Epithelial cell of esophagus (primary cell): ENCODE measurements around the gene CHPF.

Source experiments
- DNase-seq: peaks from one replicate; pipeline ENCODE4 v3.0.0; 2010; ENCODE audit warnings: low read depth
- H3K4me3 ChIP-seq: 2 replicates; pipeline ENCODE4 v1.5.1; 2011; ENCODE audit warnings: mild to moderate bottlenecking, low read length, control low read depth
- CTCF ChIP-seq: IDR thresholded peaks from 2 replicates; pipeline ENCODE4 v1.5.1; 2011; ENCODE audit warnings: low read depth, mild to moderate bottlenecking, low read length, control low read depth, inconsistent platforms; ENCODE audit not compliant: insufficient read depth; ENCODE audit errors: missing control alignments

Gene CHPF

DNA sequence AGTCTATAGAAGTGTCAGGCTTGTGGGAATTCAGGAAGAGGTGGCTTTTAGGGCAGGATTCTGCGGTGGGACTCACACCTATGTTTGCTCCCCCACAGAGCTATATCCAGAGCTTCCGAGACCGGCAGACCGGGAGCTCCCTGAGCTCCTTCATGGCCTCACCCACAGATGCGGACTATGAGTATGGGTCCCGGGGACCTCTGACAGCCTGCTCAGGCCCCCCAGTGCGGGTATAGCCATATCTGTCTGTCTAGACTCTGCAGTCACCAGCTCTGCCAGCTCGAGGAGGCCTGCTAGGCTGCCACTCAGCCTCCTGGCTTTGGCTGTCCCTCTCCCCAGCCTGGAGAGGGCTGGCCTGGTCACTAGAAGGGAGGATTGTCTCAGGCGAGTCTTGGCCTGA lies 6.0 kb upstream of the CHPF start:
- no peak for DNase-seq
- no peak for TF ChIP-seq CTCF
- H3K4me3 ChIP-seq, result no peak overlapping the region

DNA sequence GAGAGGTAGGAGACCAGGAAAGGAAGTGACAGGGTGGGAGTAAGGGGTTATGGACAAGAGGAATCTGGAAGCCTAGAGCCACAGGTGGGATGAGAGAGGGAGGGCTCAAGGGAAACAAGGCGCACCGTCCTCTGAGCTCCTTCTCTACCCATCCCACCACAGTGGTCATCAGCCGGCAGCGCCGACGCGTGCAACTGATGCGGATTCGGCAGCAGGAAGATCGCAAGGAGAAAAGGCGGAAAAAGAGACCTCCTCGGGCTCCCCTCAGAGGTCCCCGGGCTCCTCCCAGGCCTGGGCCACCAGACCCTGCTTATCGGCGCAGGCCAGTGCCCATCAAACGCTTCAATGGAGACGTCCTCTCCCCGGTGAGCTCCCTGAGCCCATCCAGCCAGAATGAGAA lies 5.4 kb upstream of the CHPF start:
- DNase-seq, result no peak
- no peak for TF ChIP-seq CTCF
- H3K4me3 ChIP-seq, result no peak overlapping the region

DNA sequence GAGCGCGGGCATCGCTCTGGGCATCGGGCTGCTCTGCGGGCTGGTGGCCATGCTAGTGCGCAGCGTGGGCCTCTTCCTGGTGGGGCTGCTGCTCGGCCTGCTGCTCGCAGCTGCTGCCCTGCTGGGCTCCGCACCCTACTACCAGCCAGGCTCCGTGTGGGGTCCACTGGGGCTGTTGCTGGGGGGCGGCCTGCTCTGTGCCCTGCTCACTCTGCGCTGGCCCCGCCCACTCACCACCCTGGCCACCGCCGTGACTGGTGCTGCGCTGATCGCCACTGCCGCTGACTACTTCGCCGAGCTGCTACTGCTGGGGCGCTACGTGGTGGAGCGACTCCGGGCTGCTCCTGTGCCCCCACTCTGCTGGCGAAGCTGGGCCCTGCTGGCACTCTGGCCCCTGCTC lies 4.0 kb upstream of the CHPF start:
- DNase-seq, result no peak
- H3K4me3 ChIP-seq, result no peak overlapping the region
- TF ChIP-seq CTCF, result no peak

DNA sequence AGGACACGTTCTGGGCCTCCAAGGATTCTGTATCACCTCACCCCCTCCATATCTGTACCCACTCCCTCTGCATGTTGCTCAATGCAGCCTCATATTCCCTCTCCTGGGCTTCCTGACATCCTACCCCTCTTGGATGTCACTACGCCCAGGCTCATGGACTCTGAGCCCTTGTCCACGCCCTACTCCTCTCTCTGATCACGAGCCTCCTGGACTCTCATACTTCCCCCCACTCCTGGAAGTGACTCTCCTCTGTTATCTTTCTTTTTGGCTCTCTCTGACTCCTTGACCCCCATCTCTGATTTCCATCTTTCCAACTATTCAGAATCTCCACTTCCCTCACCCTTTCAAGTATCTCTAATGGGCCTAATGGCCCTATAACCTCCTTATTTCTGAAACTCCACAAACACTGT lies 2.3 kb upstream of the CHPF start:
- DNase-seq, result no peak
- TF ChIP-seq CTCF, result no peak
- no peak overlapping the region for H3K4me3 ChIP-seq

DNA sequence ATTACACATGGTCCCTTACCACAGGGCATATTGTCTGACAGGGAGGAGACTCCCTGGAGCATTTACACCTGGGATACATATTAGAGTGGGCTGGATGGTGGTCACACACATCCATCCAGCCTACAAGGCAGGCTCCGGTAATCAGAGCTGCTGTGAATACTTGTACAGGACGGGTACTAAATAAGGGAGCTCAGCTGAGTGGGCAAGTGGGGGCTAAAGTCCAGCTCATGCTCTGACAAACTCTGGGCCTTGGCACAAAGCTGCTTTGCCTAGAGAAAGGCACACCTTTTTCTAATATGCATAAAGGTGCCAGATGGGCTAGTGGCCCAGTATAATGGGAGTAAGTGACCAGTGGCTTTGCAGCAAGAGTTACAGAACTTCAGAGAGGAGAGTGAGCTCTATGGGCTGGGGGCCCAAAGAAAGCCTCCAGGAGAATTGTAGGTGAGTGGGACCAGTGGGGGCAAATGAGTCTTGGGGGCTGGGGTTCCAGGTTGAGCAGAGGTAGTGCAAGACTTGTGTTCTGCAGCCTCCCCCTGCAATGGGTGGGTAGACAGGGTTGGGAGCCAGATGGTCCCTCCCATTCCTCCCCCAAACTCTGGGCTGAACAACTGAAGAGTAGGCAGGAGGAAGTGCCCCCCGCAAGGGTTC lies 1.8 kb upstream of the CHPF start:
- no peak overlapping the region for H3K4me3 ChIP-seq
- no peak for DNase-seq
- no peak for TF ChIP-seq CTCF

DNA sequence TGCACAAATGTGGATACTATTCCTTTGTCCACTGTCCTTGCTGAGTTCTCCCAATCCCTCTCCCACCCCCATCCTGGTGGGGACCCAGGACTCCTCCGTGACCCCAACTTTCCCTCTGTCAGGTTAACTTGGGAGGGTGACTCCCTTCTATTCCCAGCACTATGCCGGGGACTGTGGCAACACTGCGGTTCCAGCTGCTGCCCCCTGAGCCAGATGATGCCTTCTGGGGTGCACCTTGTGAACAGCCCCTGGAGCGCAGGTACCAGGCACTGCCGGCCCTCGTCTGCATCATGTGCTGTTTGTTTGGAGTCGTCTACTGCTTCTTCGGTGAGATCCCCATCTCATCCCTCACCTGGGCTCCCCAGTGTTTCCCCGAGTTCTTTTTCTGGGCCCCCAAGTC lies 958 bp upstream of the CHPF start:
- no peak overlapping the region for H3K4me3 ChIP-seq
- DNase-seq, result no peak
- no peak for TF ChIP-seq CTCF

DNA sequence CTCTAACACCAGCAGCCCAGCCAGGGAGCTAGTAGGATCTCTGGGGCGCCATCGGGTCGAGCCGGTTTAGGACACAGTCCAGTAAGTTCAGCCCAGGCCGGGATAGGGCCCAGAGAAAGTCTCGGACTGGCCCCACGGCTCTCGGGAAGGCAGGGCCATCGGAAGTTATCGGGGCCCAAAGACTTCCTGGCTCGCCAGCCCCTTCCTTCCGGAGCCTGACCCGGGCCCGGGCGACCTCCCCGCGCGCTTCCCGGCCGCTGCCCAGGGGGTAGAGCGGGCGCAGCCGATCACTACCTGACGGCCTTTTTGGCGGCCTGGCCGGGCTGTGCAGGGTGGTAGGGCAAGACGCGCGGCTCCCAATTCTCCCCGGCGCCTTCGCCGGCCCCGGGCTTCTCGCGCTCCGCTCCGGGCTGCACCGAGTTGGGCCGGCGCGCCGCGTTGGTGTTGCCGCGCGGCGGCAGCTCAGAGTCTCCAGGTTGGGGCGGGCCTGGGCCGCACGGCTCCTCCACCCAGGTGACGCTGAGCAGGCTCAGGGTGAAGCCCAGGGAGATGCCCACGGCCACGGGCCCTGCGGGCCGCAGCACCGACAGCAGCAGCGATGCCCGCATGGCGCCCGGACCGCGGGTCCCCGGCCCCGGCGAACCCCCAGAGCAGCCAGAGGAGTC lies 546 bp downstream of the CHPF start:
- H3K4me3 ChIP-seq, result peak overlapping the region; percentile 79
- DNase-seq, result peak; percentile 69
- TF ChIP-seq CTCF, result no peak
